CD4-positive, alpha-beta T cell treated with Interleukin-4 for 4 hours (primary cell): ENCODE data around the gene POU5F2.

Experiments
- DNase-seq: peaks from one replicate; pipeline ENCODE4 v3.0.0-alpha.2; 2020

The POU5F2 gene

GRCh38 chr5:93741136-93741811, at the start of gene POU5F2:
Gene POU5F2, minus strand, starts transcription at chr5:93741600. Its CDS starts 37 bp downstream, at chr5:93741563.
- no peak for DNase-seq

GRCh38 chr5:93790401-93790800, 49.0 kb upstream of the POU5F2 start:
- no peak for DNase-seq

GRCh38 chr5:93789173-93790067, 48.0 kb upstream of the POU5F2 start:
- no peak for DNase-seq

- DNase-seq: no peak
Observed at GRCh38 chr5:93787598-93787997, 46.2 kb upstream of the POU5F2 start.

- DNase-seq: no peak
Observed at GRCh38 chr5:93785475-93785874, 44.1 kb upstream of the POU5F2 start.

- no peak for DNase-seq
Observed at GRCh38 chr5:93782978-93783377, 41.6 kb upstream of the POU5F2 start.

GRCh38 chr5:93777620-93778019, 36.2 kb upstream of the POU5F2 start:
- DNase-seq: no peak

- DNase-seq: no peak
Observed at GRCh38 chr5:93756372-93756771, 15.0 kb upstream of the POU5F2 start.

GRCh38 chr5:93755716-93756115, 14.3 kb upstream of the POU5F2 start:
- no peak for DNase-seq

- no peak for DNase-seq
Observed at GRCh38 chr5:93748875-93749397, 7.5 kb upstream of the POU5F2 start.

GRCh38 chr5:93746406-93747056, 5.1 kb upstream of the POU5F2 start:
- DNase-seq: no peak

GRCh38 chr5:93736284-93736683, 5.1 kb downstream of the POU5F2 start:
- no peak for DNase-seq

GRCh38 chr5:93735378-93735777, 6.0 kb downstream of the POU5F2 start:
- no peak for DNase-seq

- no peak for DNase-seq
Observed at GRCh38 chr5:93731987-93732386, 9.4 kb downstream of the POU5F2 start.

- no peak for DNase-seq
Observed at GRCh38 chr5:93726595-93726994, 14.8 kb downstream of the POU5F2 start.

GRCh38 chr5:93724791-93725190, 16.6 kb downstream of the POU5F2 start:
- DNase-seq: no peak

- DNase-seq: no peak
Observed at GRCh38 chr5:93723681-93724080, 17.7 kb downstream of the POU5F2 start.

GRCh38 chr5:93723005-93723404, 18.4 kb downstream of the POU5F2 start:
- no peak for DNase-seq

GRCh38 chr5:93722588-93722987, 18.8 kb downstream of the POU5F2 start:
- DNase-seq: no peak

- DNase-seq: no peak
Observed at GRCh38 chr5:93721511-93721910, 19.9 kb downstream of the POU5F2 start.

- DNase-seq: peak; percentile 1
Observed at GRCh38 chr5:93721071-93721470, 20.3 kb downstream of the POU5F2 start.

GRCh38 chr5:93717162-93717561, 24.2 kb downstream of the POU5F2 start:
- no peak for DNase-seq

GRCh38 chr5:93716453-93716852, 24.9 kb downstream of the POU5F2 start:
- DNase-seq: no peak
